ENCODE results near the gene GARRE1. TPM values are rescaled to one million over a fixed set of nuclear protein-coding genes. Genes with fewer than 3 reads are reported as not detected.
"Not testable (repeated sequence)": the region's sequence is repeated elsewhere in the genome, so short reads cannot be mapped to it uniquely, and the experiment has no call there.

GARRE1 gene
- total RNA-seq, 2 experiments from 2014 or later, result 7.2 to 8.1 TPM

GRCh38 chr19:34236035-34236987 is 18.0 kb upstream of the GARRE1 start:
- TF ChIP-seq CTCF (IDR thresholded peaks at IDR 0.05), result no peak
- ATAC-seq (no peak), DNase-seq (no peak)
- intact Hi-C loops (cut with micrococcal nuclease), result no loop called here
- H3K4me1 Mint-ChIP-seq (ENCODE audit: low read depth), result peaks cover 20% of the 10 kb centered on the region
- peaks cover 8% of the 10 kb centered on the region for H3K36me3 Mint-ChIP-seq (ENCODE audit: low read depth)
- H3K4me3 Mint-ChIP-seq, result no peak overlapping the region
- no peak overlapping the region for H3K27ac Mint-ChIP-seq
- H3K9me3 Mint-ChIP-seq, result peaks cover 5% of the 10 kb centered on the region
- H3K27me3 Mint-ChIP-seq, result no peaks in the 10 kb centered on the region
- POLR2A ChIA-PET, result interaction anchor here (1.8 kb wide), 1 partner anchor 11 kb away, joined by 4 read pairs; no protein-coding TSS in a partner anchor
- CTCF ChIA-PET, result interaction anchor here (1.9 kb wide), 1 partner anchor 110 kb away, joined by 5 read pairs; no protein-coding TSS in a partner anchor

- peaks cover 5% of the 10 kb centered on the region for H3K9me3 Mint-ChIP-seq
- H3K4me3 Mint-ChIP-seq, result no peak overlapping the region
- no peaks in the 10 kb centered on the region for H3K27me3 Mint-ChIP-seq
- TF ChIP-seq CTCF (IDR thresholded peaks at IDR 0.05), result no peak
- peaks cover 14% of the 10 kb centered on the region for H3K4me1 Mint-ChIP-seq (ENCODE audit: low read depth)
- POLR2A ChIA-PET, result interaction anchor here (1.8 kb wide), 1 partner anchor 12 kb away, joined by 4 read pairs; no protein-coding TSS in a partner anchor
- no peak for DNase-seq
- ATAC-seq, result no peak
- H3K27ac Mint-ChIP-seq, result no peak overlapping the region
- peaks cover 8% of the 10 kb centered on the region for H3K36me3 Mint-ChIP-seq (ENCODE audit: low read depth)
- intact Hi-C loops (cut with micrococcal nuclease), result no loop called here
- CTCF ChIA-PET, result interaction anchor here (0.9 kb wide), 1 partner anchor 101 kb away, joined by 3 read pairs; no protein-coding TSS in a partner anchor
Measured at GRCh38 chr19:34237283-34237682, 17.1 kb upstream of the GARRE1 start.

- Mint-ChIP-seq H3K4me1 (ENCODE audit: low read depth) (peaks cover 7% of the 10 kb centered on the region), H3K9me3 (peaks cover 5% of the 10 kb centered on the region), H3K27me3 (no peaks in the 10 kb centered on the region), H3K27ac (no peak overlapping the region), H3K4me3 (no peak overlapping the region), H3K36me3 (ENCODE audit: low read depth) (peaks cover 8% of the 10 kb centered on the region)
- CTCF ChIA-PET, result interaction anchor here (0.9 kb wide), 1 partner anchor 100 kb away, joined by 3 read pairs; no protein-coding TSS in a partner anchor
- POLR2A ChIA-PET, result interaction anchor here (1.8 kb wide), 1 partner anchor 13 kb away, joined by 4 read pairs; no protein-coding TSS in a partner anchor
- TF ChIP-seq CTCF (IDR thresholded peaks at IDR 0.05), result no peak
- intact Hi-C loops (cut with micrococcal nuclease), result no loop called here
- ATAC-seq, result no peak
- DNase-seq, result no peak
Measured at GRCh38 chr19:34237939-34238338, 16.4 kb upstream of the GARRE1 start.

GRCh38 chr19:34241513-34242337 is 12.6 kb upstream of the GARRE1 start:
- no peak for TF ChIP-seq CTCF (IDR thresholded peaks at IDR 0.05)
- ATAC-seq (peak; percentile 60), DNase-seq (peak; percentile 39)
- H3K27me3 Mint-ChIP-seq, result no peaks in the 10 kb centered on the region
- H3K4me1 Mint-ChIP-seq (ENCODE audit: low read depth), result no peaks in the 10 kb centered on the region
- no peaks in the 10 kb centered on the region for H3K36me3 Mint-ChIP-seq (ENCODE audit: low read depth)
- ChIA-PET CTCF (interaction anchor here (1.0 to 1.7 kb wide), 3 partner anchors 22 to 96 kb away, joined by 3 to 4 read pairs (median 4); no protein-coding TSS in a partner anchor), POLR2A (interaction anchor here (0.6 kb wide), 1 partner anchor 55 kb away, joined by 3 read pairs; no protein-coding TSS in a partner anchor)
- H3K9me3 Mint-ChIP-seq, result no peaks in the 10 kb centered on the region
- H3K4me3 Mint-ChIP-seq, result no peak overlapping the region
- no peak overlapping the region for H3K27ac Mint-ChIP-seq
- intact Hi-C loops (cut with micrococcal nuclease), result no loop called here

GRCh38 chr19:34243138-34243875 is 11.0 kb upstream of the GARRE1 start:
- peak; percentile 34 for ATAC-seq
- H3K27ac Mint-ChIP-seq; H3K27me3 Mint-ChIP-seq; H3K36me3 Mint-ChIP-seq (ENCODE audit: low read depth); POLR2A ChIA-PET; intact Hi-C loops (cut with micrococcal nuclease); H3K9me3 Mint-ChIP-seq; H3K4me1 Mint-ChIP-seq (ENCODE audit: low read depth); H3K4me3 Mint-ChIP-seq; CTCF ChIA-PET; DNase-seq: not testable (repeated sequence)
